ENCODE data around the gene ADGRG1.

- TF ChIP-seq POLR2A (IDR thresholded peaks at IDR 0.05; ENCODE audit: low read depth, low read length) (no peak), POLR2AphosphoS5 (IDR thresholded peaks at IDR 0.05; ENCODE audit: low read depth, low read length) (no peak)
Observed at GRCh38 chr16:57589374-57589773, 39.1 kb upstream of the ADGRG1 start.

All from GM12892 (cell line).